Panc1 (cell line): ENCODE measurements around the gene PRR5. TPM values are rescaled to one million over a fixed set of nuclear protein-coding genes. Genes with fewer than 3 reads are reported as not detected.

Experiments
- ATAC-seq: fragments of 200-7000 bp; cut with Tn5 transposase; 2 replicates; pipeline ENCODE4 v1.9.1; 2020; ENCODE audit warnings: mild to moderate bottlenecking, moderate library complexity
- BruUV-seq: library from RNA; stranded (reverse); fragments of 400-500 nt; replicated peaks from 2 replicates; lab custom pipeline; 2021; lab: Mats Ljungman, UMichigan
- CTCF ChIA-PET: fragments of 300-600 bp; sonication (Branson Sonifier 250); formaldehyde crosslinking; loops from one replicate; lab custom pipeline; 2022; ENCODE audit warnings: antibody characterized with exemption; lab: Charles Lee
- POLR2A ChIA-PET: fragments of 300-600 bp; sonication (Branson Sonifier 250); formaldehyde crosslinking; loops from one replicate; lab custom pipeline; 2022; ENCODE audit warnings: antibody characterized with exemption; lab: Charles Lee
- DNase-seq: peaks from one replicate; pipeline ENCODE4 v3.0.0-alpha.2; 2010; ENCODE audit warnings: low read depth, low spot score
- H3K27ac ChIP-seq: 2 replicates; pipeline ENCODE4 v1.5.1; 2011; ENCODE audit warnings: mild to moderate bottlenecking, low read length, inconsistent platforms
- H3K27me3 ChIP-seq: fragments of 200-500 bp; sonication (Bioruptor generic); 2 replicates; pipeline ENCODE4 v1.6.0; 2014; ENCODE audit warnings: low read length, inconsistent platforms; ENCODE audit not compliant: control insufficient read depth, insufficient read depth
- H3K36me3 ChIP-seq: fragments of 200-500 bp; sonication (Bioruptor generic); 2 replicates; pipeline ENCODE4 v1.5.1; 2014; ENCODE audit warnings: inconsistent platforms, mild to moderate bottlenecking, low read length, moderate library complexity; ENCODE audit not compliant: control insufficient read depth, insufficient read depth
- H3K4me1 ChIP-seq: 2 replicates; pipeline ENCODE4 v1.5.1; 2011; ENCODE audit warnings: inconsistent platforms, mild to moderate bottlenecking, low read length, moderate library complexity; ENCODE audit not compliant: control insufficient read depth, insufficient read depth
- H3K4me3 ChIP-seq, 2 experiments: 2 replicates each; pipeline ENCODE4 v1.5.1; 2011 to 2012; ENCODE audit warnings: low read depth in 2 of 2, low read length in 2 of 2, mild to moderate bottlenecking in 2 of 2, inconsistent platforms in 1 of 2, moderate library complexity in 1 of 2
- H3K9me3 ChIP-seq: fragments of 200-500 bp; sonication (Bioruptor generic); 2 replicates; pipeline ENCODE4 v1.5.1; 2014; ENCODE audit warnings: low read depth, mild to moderate bottlenecking, inconsistent platforms, low read length, moderate library complexity; ENCODE audit not compliant: control insufficient read depth, insufficient read depth
- POLR2AphosphoS5 ChIP-seq: IDR thresholded peaks from 2 replicates; pipeline ENCODE4 v1.6.1; 2012; ENCODE audit warnings: mild to moderate bottlenecking, low read depth, low read length, moderate library complexity
- SIN3A ChIP-seq: IDR thresholded peaks from 2 replicates; pipeline ENCODE4 v1.6.1; 2012; ENCODE audit warnings: low read depth, mild to moderate bottlenecking, low read length, moderate library complexity, borderline replicate concordance; ENCODE audit not compliant: insufficient read depth
- TCF7L2 ChIP-seq: IDR thresholded peaks from 2 replicates; pipeline ENCODE4 v1.6.1; 2011; ENCODE audit warnings: mild to moderate bottlenecking, low read depth, low read length, inconsistent platforms
- in situ Hi-C: cut with HindIII; loops from 2 replicates; pipeline ENCODE4 v1.10.0; 2016; ENCODE audit warnings: low sequenced_read_pairs, low pct_unique_long_range_greater_than_20kb
- intact Hi-C: fragments of 100-400 bp; cut with micrococcal nuclease; formaldehyde crosslinking; loops from one replicate; pipeline ENCODE4 v1.10.0; 2022; ENCODE audit not compliant: unreplicated experiment
- total RNA-seq: library from RNA; stranded (reverse); gene quantifications from one replicate; pipeline ENCODE4 v1.2.1, GENCODE V29; 2021; ENCODE audit not compliant: unreplicated experiment
- TF ChIP-seq, protein P1 (sequence below), 2 experiments: IDR thresholded peaks; 2 replicates each; pipeline ENCODE4 v1.6.1; 2011 to 2012; ENCODE audit warnings: low read depth in 2 of 2, control low read depth in 1 of 2, low read length in 1 of 2, mild to moderate bottlenecking in 1 of 2, moderate library complexity in 1 of 2; ENCODE audit not compliant: insufficient read depth in 1 of 2
- TF ChIP-seq, protein P2 (sequence below): fragments of 450-650 bp; IDR thresholded peaks from 2 replicates; pipeline ENCODE4 v1.5.1; 2017; ENCODE audit warnings: mild to moderate bottlenecking

PRR5 gene
- total RNA-seq, 1 experiment from 2014 or later = 11.5 TPM

DNA sequence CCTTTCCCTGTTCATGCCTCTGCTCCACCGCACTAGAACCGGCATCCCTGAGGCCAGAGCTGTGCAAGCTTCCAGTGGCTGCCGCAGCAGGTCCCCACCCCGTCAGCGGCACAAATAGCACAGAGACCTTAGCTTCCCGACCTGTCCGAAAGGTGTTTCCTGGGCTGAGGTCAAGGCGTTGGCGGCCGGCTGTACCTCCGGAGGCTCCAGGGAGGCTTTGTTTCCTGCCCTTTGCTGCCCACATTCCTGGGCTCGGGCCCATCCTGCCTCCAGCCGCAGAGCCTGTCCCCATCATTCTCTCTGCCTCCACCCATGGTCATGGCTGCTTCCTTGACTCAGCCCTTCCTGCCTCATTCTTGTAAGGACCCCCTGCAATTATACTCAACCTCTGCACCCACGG, 81.6 kb downstream of the PRR5 start:
- intact Hi-C loops (no loop called here), in situ Hi-C loops (no loop called here)
- DNase-seq (no peak), ATAC-seq (no peak; the same call in 1 of the 2 replicates)
- H3K36me3 ChIP-seq = no peaks in the 10 kb centered on the region
- no peaks in the 10 kb centered on the region for H3K27me3 ChIP-seq
- H3K27ac ChIP-seq = no peak overlapping the region
- ChIA-PET CTCF (no interaction called here), POLR2A (no interaction called here)
- no peaks in the 10 kb centered on the region for H3K9me3 ChIP-seq
- H3K4me1 ChIP-seq = no peaks in the 10 kb centered on the region; the same call in 1 of the 2 replicates
- TF ChIP-seq TCF7L2 = no peak
- TF ChIP-seq, protein P1, sequence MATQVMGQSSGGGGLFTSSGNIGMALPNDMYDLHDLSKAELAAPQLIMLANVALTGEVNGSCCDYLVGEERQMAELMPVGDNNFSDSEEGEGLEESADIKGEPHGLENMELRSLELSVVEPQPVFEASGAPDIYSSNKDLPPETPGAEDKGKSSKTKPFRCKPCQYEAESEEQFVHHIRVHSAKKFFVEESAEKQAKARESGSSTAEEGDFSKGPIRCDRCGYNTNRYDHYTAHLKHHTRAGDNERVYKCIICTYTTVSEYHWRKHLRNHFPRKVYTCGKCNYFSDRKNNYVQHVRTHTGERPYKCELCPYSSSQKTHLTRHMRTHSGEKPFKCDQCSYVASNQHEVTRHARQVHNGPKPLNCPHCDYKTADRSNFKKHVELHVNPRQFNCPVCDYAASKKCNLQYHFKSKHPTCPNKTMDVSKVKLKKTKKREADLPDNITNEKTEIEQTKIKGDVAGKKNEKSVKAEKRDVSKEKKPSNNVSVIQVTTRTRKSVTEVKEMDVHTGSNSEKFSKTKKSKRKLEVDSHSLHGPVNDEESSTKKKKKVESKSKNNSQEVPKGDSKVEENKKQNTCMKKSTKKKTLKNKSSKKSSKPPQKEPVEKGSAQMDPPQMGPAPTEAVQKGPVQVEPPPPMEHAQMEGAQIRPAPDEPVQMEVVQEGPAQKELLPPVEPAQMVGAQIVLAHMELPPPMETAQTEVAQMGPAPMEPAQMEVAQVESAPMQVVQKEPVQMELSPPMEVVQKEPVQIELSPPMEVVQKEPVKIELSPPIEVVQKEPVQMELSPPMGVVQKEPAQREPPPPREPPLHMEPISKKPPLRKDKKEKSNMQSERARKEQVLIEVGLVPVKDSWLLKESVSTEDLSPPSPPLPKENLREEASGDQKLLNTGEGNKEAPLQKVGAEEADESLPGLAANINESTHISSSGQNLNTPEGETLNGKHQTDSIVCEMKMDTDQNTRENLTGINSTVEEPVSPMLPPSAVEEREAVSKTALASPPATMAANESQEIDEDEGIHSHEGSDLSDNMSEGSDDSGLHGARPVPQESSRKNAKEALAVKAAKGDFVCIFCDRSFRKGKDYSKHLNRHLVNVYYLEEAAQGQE (IDR thresholded peaks at IDR 0.05; ENCODE audit: insufficient read depth in 1 of 2, low read depth in 2 of 2, low read length in 1 of 2) = no peak
- TF ChIP-seq, protein P2, sequence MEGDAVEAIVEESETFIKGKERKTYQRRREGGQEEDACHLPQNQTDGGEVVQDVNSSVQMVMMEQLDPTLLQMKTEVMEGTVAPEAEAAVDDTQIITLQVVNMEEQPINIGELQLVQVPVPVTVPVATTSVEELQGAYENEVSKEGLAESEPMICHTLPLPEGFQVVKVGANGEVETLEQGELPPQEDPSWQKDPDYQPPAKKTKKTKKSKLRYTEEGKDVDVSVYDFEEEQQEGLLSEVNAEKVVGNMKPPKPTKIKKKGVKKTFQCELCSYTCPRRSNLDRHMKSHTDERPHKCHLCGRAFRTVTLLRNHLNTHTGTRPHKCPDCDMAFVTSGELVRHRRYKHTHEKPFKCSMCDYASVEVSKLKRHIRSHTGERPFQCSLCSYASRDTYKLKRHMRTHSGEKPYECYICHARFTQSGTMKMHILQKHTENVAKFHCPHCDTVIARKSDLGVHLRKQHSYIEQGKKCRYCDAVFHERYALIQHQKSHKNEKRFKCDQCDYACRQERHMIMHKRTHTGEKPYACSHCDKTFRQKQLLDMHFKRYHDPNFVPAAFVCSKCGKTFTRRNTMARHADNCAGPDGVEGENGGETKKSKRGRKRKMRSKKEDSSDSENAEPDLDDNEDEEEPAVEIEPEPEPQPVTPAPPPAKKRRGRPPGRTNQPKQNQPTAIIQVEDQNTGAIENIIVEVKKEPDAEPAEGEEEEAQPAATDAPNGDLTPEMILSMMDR = no peak
- no peak for TF ChIP-seq SIN3A
- no peak for TF ChIP-seq POLR2AphosphoS5
- no TSS peak for BruUV-seq
- no peak overlapping the region for H3K4me3 ChIP-seq

DNA sequence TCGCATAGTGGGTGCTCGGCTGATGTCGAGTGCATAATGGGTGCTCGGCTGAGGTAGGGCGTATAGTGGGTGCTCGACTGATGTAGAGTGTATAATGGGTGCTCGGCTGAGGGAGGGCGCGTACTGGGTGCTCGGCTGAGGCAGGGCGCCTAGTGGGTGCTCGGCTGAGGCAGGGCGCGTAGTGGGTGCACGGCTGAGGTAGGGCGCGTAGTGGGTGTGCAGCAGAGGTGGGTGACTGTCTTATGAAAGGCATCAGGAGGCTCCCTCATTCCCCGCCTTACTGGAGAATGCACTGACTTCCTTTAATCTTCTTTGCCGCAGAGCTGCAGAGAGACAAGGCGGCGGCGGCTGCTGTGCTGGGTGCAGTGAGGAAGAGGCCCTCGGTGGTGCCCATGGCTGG, 84.1 kb downstream of the PRR5 start:
- TF ChIP-seq, protein P1 (IDR thresholded peaks at IDR 0.05; ENCODE audit: insufficient read depth in 1 of 2, low read depth in 2 of 2, low read length in 1 of 2) = no peak
- TF ChIP-seq TCF7L2 = no peak
- no peak for TF ChIP-seq POLR2AphosphoS5
- TF ChIP-seq, protein P2 = no peak
- TF ChIP-seq SIN3A = no peak
- Histone ChIP-seq H3K4me3 (no peak overlapping the region), H3K27ac (no peak overlapping the region), H3K36me3 (no peaks in the 10 kb centered on the region), H3K27me3 (no peaks in the 10 kb centered on the region), H3K9me3 (no peaks in the 10 kb centered on the region), H3K4me1 (no peaks in the 10 kb centered on the region; the same call in 1 of the 2 replicates)
- in situ Hi-C loops (no loop called here), intact Hi-C loops (no loop called here)
- no peak for DNase-seq
- ChIA-PET POLR2A (no interaction called here), CTCF (no interaction called here)
- BruUV-seq = no TSS peak
- ATAC-seq = 0 out of 2 replicates have a peak, but pooled peaks have one; percentile 24
